Stimulated activated CD4-positive, alpha-beta T cell treated with anti-CD3 and anti-CD28 coated beads, Interleukin-2, amount 100 ng/mL, for 48 hours (primary cell): ENCODE results near the gene TENM3.

Source experiments
- DNase-seq, 2 donors: peaks; one replicate each; pipeline ENCODE4 v3.0.0-alpha.2; 2020

The TENM3 gene

DNA sequence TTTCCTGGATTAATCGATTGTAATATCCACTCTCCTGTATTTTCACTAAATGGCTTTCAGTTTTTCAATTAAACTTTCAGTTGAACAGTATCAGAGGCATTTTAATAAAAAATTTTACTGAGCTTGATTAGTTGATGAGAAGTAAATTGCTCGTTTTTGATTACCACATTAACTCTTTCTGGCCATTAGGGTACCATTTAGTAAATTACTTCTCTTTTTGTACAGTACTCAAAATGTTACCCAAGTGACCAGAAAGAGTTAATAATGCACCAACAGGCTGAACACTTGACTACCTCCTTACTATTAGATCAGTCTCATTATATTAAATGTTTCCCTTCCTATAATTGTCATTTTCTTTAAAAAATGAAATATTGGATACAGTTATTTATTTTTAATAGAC lies 289.2 kb downstream of the TENM3 start:
- no peak for DNase-seq

DNA sequence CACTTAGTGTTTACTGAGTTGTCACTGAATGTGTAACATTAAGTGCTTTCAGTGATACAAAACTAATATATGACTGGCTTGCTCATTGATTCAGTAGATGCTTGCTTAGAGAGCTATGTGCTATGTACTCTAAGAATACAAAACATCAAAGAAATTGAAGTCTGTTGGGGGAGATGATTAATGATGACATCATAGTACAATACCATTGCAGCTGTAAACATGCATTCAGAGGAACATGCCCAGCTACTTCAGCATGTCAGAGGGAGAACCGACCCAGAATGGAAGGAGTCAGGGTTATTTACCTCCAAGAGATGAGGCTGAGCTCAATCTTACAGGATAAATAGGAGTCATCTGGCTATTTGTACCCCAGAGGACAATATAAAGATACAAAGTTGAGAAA lies 290.8 kb downstream of the TENM3 start:
- no peak for DNase-seq

DNA sequence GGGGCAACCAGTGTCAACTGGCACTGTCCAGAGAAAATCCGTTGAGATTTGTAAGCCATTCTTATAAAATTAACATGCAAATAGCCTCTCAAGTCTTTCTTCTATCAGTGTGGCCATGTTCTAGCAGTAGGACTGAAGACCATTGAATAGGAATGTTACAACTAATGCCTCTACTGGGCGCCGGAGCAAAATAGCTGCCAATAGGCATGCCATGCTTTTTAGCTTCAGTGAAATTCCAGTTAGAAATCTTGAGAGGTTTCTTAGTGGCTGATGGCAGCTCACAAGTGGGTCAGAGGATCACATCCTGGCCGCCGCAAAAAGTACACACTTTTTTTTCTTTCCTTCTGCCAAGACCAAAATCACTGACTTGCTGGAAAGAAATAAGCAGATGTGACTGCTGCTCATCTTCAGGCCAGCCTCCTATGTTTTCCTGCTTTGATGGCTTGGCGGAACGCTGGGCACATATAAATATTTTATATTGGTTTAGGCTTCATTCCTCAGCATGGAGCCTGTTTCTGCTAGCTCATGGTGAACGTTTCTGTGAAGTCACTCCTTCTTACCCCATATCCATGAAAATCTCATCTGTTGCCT lies 293.1 kb downstream of the TENM3 start:
- no peak for DNase-seq

DNA sequence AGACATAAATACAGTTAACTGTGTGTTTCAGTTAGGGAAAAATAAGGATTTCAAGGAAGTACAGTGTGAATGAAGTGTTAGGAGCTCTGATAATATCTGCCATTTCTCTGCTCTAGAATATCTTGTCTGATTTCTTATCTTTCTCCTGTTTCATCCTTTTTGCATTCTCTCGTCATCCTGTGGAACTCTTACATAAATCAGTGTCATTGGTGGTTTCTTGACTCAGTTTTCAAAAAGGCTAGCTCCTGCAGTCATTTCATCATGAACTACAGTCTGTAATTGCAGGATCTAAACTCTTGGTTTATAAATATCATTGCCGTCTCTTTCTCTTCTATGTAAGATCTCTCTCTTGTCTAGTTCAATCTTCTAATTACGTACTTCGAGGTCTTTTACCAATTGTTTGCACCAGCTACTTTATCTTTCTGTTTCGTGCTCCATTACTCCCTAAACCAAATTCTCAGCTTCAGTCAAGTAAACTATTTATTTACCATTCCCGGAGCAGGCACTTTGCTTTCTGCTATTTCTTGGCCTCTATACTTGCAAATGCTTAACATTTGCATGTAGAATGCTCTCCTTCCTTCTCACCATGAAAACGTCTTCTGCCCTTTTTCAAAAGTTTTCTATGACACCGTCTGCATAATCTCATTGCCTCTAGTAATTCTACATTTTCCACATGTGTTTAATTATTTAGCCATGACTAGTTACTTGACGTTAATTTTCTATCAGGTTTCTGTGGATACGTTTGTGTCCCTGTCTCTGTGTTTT lies 294.0 kb downstream of the TENM3 start:
- DNase-seq = no peak

DNA sequence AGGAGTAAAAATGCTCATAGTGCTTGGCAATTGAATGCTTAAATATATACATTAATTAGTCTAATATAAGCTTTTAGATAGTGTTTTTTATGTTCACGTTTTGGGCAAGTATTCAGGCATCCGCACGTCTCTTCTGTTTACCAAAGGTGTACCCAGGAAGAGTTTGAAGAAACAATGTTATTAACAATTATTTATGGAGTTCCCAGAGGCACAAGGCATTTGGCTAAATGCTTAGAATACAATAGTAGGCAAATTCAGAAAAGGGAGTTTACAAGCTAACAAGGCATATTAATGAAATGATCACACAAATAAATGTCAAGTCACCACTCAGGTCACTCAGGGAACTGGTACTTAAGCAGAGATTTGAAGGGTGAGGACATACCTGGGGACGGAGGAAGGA lies 294.8 kb downstream of the TENM3 start:
- no peak for DNase-seq

DNA sequence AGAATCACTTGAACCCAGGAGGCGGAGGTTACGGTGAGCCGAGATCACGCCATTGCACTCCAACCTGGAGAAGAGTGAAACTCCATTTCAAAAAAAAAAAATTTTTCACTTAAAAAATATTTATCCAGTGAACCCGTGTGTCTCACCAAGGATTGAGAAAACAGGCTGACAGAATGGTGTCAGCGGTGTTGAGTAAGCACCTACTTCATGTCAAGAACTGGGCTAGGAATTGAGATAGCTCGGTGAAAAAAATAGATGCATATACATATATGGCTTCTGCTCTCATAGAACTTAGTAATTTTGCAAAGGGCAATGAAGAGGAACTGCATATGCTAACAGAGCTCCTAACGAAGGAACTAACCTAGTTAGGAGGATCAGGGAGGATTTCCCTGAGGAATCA lies 297.3 kb downstream of the TENM3 start:
- DNase-seq = no peak

DNA sequence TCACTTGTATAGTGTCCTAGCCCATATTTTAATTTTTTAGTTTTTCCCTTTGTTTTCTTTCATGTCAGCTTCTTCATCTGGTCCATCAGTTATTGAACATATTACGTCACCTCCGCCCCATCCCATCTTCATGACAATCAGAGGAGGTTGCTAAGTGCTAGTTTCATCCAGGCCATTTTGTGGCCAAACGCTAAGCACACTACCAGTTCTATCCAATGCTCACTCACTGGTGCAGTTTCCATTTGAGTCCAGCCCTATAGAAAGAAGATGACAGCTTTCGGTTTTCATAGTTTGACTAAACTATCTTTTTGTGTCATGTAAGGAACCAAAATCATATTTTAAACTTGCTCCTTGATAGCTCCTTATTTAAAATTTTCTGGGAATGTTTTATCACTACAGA lies 304.2 kb downstream of the TENM3 start:
- DNase-seq = no peak

DNA sequence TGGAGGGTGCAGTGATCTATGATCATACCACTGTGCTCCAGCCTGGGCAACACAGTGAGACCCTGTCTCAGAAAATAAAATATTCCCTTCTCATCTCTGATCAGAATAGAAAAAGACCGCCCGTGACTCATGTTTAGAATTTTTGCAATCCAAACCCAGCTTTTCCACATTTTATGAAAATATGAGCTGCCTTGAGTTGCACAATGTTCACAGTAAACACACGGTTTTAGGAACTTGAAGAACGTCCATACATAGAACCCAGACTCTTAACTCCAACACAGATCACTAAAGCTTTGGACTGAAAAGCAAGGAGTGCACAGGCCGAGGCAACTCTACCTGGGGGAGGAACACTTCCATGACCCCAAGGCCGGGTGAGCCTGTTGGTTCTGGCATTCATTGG lies 305.0 kb downstream of the TENM3 start:
- DNase-seq = no peak

DNA sequence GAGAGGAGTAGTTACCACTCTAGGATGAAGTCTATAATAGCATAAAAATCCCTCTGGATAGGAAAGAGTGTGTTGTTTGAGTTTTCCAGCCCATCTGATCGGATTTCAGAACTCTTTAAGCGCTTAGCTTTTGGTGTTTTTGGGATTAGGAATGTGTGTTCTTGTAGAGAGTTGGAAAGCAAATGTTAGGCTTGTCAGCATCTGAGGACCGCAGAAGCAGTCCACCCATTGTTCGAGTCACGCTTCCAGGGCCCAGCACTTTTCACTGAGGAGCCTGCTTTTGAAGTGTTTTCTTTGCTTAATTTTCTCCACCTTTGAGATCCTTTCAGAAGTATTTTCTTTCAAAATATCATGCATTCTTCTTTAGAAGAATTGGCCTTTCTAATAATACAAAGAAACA lies 306.2 kb downstream of the TENM3 start:
- DNase-seq = no peak

DNA sequence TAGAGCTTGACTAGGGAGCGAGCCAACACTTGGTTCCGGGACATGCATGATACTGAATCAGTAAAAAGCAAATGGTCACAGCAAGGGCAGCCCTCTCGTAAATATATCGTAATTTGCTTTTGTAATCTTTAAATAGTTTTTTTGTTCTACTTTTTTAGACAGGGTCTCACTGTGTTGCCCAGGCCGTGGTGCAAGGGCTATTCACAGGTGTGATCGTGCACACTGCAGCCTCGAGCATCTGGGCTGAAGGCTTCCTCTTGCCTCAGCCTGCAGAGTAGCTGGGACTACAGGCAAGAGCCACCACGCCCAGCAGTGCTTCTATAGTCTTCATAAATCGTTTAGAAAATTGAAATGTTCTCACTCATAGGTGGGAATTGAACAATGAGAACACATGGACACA lies 309.7 kb downstream of the TENM3 start:
- no peak for DNase-seq

DNA sequence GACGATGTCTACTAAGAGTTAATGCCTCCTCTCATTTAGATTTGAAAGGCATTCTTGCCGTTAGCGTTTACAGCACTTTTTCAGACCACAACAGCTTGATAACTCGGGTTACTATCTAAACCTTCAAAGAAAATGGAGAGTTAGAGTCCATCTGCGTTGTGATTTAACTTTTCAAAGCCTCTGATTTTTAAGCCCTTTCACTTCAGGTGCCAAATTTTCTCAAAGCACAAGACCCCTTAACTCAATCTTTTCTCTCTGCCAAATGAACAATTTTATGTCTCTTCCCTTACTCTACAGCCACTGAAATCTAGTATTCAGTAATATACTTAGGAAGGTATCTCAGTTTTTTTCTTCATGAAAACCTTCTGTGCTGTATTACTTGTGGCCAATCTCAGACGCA lies 310.5 kb downstream of the TENM3 start:
- DNase-seq = no peak

DNA sequence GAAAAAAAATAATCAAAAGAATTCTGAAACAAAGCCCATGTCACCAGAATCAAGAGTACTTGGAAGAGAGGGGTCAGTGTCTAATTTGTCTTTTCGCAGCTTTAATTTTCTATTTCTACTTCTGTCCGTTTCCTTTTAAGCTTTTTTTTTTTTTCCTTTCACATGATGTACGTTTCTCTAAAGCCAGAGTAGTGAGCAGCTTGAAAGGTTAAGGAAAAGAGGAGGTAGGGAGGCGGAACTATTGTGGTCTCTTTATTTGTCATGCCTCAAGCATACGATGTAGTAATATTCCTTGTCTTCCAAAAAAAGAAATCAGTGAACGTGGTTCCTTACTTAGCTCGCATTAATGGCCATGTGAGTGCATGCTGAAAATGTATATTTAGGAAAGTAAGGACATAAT lies 311.5 kb downstream of the TENM3 start:
- no peak for DNase-seq

DNA sequence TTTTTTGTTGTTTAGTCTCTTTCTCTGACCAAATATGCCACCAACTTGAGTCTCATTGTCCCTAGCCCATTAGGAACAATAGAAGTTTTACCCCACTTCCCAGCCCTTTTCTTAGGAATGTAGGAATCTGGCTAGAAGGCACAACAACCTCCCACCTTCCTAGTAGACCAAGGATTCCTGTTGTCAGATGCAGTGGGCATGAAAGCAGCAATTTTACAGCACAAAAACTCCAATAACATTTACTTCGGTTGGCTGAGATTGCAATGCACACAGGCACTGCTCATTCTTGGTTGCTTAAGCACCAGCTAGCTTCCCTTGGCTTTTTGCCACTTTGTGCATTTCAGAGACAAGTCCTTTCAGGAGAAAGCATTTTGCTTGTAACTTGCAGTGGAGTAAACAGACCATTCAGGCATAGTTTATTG lies 312.8 kb downstream of the TENM3 start:
- no peak for DNase-seq

DNA sequence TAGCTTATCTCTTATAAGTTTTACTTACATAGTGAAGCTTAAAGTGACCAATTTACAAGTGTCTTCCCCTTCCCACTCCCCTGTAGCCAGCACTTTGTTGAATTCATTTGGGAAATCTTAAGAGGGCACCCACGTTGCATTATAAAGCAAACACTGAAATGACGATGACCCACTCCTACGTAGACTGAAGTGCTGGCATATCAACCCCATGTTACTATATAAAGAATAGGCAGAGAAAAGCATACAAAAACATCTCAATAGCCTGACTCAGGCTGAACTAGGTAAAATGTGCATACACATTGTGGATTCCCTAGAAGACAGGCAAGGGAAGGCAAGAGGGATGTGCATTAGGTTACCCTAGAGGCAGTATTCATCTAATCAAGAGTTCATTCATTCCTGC lies 313.4 kb downstream of the TENM3 start:
- DNase-seq = no peak

DNA sequence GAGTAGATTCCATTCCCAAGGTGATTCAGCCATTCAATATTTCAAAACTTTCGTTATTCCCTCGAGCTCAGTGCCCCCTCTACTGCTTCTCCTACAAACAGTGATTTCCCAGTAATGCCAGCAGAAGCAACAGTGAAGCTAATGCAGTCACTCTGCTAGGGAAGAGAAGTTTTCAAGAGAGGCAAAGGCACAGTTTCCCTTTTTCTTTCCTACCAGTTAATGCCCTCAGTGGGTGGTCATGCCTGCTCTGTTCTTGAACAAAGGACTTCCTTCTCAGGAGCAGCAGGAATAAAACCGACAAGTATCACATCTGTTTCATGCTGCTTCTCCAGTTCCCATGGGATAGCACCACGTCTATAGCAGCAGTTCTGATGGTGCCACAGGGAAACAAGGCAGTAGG lies 317.2 kb downstream of the TENM3 start:
- no peak for DNase-seq

DNA sequence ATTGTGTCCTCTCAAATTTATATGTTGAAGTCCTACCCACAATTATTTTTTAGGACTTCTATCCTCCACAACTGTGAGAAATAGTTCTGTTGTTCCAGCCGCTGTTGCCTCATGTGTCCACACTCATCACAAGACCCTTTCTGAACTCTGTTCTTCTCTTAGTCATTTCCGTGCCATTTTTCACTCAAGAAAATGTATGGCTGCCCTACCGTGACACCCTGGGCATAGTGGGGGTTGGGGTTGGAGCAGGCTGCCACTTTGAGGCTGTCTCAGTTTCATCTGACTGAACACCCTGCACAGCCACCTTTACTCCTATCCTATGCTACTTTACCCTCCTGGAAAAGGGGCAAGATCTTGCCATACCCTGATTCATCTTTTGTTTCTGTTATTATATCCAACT lies 319.1 kb downstream of the TENM3 start:
- DNase-seq = no peak

DNA sequence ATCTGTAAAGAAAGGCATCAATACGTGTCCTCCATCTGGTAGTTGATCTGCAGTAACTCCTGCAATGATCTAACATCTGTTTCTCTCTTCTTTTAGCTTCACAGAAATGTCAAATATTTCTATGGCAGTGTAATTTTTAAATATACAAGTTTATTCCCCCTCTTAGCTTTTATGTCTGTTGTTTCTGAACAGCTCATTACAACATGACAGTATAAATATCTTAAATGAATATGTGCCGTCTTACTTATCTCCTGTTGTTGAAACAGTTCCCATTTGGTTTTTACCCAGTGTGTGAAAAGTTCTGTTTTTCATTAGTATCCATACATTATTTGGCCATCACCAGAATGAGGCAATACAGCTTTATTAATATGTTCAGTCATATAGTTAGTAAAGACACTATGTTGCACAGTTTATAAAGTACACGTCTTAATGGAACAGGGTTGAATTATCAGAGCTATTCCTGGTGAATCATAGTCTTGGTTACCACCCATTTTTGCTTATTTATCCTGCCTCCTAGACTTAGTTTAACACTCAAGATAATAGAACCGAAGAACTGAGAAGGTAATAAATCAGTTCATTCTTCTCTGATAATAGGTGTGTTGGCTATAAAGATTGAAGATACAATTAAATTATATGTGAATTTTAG lies 321.6 kb downstream of the TENM3 start:
- no peak for DNase-seq

DNA sequence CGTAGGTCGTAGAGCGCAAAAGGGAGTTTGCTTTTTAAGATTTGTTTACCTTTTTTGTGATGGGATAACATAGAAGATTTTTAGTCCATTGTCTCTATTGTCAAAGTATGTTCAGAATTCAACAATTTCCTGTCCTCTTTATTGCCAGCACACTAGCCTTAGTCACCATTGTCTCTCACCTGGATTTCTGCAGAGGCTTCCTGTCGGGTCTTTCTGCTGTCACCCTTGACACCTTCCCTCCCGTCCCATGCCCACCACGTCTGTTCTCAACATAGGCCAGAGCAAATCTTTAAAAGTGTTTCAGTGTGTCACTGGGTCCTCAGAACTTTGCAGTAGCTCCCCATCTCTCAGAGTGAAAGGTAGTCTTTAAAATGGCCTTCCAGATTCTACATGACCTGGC lies 323.9 kb downstream of the TENM3 start:
- no peak for DNase-seq

DNA sequence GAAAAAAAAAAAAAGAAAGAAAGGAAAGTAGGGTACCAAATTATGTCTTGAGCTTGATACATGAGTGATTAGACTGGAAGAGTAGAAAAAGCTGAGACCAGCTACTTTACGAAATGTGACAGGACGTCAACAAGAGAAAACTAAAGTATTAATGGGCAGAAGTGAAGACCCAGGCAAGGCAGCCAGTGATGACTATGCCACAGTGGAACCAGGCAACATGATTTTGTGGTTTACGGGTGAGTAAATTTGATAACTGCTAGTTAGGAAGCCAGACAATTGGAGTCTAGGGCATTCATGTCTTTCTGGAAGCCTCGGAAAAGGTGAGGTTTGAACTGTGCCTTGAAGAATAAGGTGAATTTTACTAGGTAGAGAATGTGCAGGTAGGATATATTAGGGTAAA lies 326.4 kb downstream of the TENM3 start:
- DNase-seq = no peak

DNA sequence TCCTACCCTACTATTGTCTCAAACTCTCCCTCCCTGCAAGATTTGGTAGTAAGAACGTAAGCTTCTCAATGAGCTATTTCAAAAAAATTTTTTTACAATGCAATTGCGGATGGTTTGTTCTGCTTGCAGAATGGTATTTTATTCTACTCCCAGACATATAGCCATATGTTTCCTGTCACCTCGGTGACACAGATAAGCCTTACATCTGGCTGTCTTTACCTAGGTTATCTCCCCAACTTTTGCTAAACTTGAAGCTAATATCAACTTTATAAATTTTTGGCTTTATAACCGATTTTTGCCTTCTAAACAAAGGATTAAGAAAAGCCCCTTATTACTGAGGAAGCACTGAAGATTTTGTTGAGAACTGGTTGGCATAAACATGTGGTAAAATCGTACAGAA lies 331.5 kb downstream of the TENM3 start:
- DNase-seq = no peak

DNA sequence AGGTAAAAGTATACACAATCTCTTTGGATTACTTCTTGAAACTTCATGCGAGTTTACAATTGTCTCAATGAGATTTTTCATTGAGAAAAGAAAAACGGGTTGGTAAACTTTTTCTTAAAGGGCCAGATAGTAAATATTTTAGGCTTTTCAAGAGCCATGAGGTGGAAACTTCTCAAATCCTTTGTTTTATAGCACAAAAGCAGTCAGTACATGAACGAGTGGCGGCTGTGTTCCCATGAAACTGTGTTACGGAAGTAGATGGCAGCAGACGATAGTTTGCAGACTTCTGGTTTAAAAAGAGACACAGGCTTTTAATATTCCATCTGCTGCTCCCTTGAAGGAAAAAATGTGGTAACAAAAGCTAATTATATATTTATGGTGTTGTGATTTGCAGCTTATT lies 332.0 kb downstream of the TENM3 start:
- DNase-seq = no peak

DNA sequence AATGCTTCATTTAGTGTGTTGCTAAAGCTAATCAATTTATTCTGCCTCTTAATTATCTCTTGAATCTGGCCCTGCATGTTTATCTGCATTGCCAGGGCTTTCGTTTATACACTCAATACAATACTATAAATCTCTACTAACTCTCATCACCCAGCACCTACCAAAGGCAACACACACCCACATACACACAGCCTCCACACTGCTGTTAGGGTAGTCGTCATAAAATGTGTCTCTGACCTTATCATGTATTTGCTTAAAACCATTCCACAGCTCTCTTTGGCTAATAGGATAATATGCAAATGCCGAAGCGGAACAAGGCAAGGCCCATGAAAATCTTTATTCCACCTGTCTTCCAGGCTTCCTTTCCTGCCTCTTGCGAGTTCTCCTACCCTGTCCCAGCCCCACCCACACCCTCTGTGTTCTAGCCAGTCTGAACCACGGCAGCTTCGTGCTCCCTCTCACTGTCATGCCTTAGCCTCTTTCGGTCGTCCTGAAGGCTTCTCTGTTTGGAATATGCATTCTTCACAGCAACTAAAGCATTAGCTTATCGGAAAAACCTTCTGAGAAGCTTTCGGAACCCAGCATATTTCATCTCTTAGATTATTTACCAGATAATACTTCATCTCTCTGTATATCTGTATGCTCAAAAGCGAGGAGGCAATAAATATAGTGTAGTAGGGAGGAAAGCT lies 333.5 kb downstream of the TENM3 start:
- no peak for DNase-seq

DNA sequence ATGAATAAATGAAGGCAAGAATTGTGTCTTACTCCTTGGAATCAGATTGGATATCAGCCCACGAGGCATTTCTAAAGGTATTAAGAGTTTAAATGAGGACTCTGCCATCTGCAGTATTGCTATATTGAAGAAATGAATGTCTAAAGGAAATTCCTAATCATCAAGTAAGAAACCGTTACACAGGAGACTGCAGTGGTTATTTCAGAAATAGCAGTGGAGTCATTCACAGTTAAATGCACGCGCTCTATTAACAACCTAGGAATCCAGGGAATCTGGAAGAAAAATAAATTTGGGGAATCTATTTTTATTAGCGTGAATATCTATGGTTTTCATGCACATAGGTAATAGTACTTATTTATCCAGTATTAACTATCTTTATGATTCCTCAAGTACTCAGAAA lies 334.2 kb downstream of the TENM3 start:
- no peak for DNase-seq

DNA sequence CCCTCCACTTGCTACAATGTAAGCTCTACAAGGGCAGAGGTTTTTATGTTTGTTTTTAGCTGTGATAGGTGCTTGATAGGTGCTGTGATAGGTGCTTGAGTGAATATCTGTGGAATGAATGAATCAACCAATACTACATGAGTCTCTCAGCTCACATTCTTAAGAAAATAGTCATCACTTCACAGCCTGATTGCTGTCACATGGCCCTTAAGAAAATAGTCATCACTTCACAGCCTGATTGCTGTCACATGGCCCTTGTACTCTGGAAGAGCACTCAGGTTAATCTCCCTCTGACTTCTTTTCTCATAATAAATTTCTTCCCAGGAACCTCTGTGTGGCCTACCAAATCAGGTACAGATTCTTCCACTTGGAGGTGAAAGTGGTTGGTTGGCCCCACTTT lies 335.2 kb downstream of the TENM3 start:
- DNase-seq = no peak
